ENCODE data around the gene KCNA10.

Gene KCNA10

DNA sequence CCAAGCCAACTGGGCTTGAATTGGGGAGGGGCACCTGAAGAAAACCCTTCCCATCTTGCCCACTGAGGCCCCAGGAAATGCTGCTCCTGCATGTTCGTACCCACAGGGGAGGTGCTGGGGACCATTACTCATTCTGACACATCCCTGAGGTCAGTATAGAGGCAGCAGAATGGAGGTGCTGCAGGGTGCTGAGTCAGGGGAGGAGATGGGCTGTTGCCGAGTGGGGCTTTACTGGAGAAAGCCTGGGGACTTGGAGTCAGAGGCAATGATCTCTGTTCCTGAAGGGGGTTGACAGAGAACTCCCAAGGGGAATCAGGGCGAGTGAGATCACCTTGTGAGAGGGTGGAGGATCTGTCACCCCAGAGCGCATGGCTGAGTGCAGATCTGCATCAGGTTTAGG lies 40.2 kb upstream of the KCNA10 start:
- Histone ChIP-seq H3K4me3 (no peak overlapping the region), H3K27me3 (no peaks in the 10 kb centered on the region), H3K27ac (no peak overlapping the region), H3K4me1 (peaks cover 0 to 20% (median 13%) of the 10 kb centered on the region in 4 donors), H3K9me3 (no peaks in the 10 kb centered on the region), H3K36me3 (no peaks in the 10 kb centered on the region)
- intact Hi-C loops (cut with DNase I; ENCODE audit: low total_unique reads) = loop anchor here (10.0 kb wide), 1 partner anchor 56 kb away; no protein-coding TSS in a partner anchor
- no peak for DNase-seq
- TF ChIP-seq, protein P1, sequence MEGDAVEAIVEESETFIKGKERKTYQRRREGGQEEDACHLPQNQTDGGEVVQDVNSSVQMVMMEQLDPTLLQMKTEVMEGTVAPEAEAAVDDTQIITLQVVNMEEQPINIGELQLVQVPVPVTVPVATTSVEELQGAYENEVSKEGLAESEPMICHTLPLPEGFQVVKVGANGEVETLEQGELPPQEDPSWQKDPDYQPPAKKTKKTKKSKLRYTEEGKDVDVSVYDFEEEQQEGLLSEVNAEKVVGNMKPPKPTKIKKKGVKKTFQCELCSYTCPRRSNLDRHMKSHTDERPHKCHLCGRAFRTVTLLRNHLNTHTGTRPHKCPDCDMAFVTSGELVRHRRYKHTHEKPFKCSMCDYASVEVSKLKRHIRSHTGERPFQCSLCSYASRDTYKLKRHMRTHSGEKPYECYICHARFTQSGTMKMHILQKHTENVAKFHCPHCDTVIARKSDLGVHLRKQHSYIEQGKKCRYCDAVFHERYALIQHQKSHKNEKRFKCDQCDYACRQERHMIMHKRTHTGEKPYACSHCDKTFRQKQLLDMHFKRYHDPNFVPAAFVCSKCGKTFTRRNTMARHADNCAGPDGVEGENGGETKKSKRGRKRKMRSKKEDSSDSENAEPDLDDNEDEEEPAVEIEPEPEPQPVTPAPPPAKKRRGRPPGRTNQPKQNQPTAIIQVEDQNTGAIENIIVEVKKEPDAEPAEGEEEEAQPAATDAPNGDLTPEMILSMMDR (IDR thresholded peaks at IDR 0.05) = no peak

DNA sequence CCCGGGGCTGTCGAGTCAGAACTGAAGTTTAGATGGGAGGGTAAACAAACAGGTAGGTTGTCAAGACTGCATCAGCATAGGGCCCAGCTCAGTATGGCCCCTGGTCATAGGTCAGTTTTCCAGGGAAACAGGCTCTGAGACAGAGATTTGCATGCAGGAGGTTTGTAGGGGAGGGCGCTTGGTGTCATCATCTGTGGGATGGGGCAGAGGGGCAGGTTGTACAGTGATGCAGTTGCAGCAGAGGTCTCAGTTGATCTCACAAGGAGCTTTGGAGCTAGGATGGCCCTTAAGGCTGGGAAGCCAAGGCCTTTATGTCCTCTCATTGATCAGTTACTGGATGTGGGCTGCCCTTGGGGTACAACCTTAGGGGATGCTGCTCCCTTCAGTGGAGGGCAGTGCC lies 38.5 kb upstream of the KCNA10 start:
- DNase-seq = no peak
- Histone ChIP-seq H3K36me3 (no peaks in the 10 kb centered on the region), H3K27ac (no peak overlapping the region), H3K27me3 (no peaks in the 10 kb centered on the region), H3K4me3 (no peak overlapping the region), H3K4me1 (peaks cover 0 to 20% (median 13%) of the 10 kb centered on the region in 4 donors), H3K9me3 (no peaks in the 10 kb centered on the region)
- intact Hi-C loops (cut with DNase I; ENCODE audit: low total_unique reads) = loop anchor here (10.0 kb wide), 1 partner anchor 57 kb away; no protein-coding TSS in a partner anchor
- TF ChIP-seq, protein P1 (IDR thresholded peaks at IDR 0.05) = no peak

DNA sequence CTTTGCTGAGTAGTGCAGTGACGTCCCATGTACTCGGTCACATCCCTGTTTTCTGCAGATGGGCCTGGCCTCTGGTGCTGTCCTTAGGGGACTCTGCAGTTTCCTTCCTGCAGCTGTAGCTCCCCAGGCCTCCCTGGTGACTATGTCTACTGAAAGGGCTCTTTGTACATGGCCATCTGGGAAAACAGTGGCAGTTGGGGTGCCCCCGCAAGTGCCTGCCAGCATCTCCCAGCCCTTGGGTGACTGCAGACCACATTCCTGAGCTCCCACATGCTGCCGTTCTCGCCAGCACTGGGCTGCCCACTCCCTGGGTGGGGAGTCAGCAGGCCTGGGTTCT lies 37.5 kb upstream of the KCNA10 start:
- peaks cover 0 to 2% of the 10 kb centered on the region in 2 donors for H3K27me3 ChIP-seq
- no peaks in the 10 kb centered on the region for H3K9me3 ChIP-seq
- TF ChIP-seq, protein P1 (IDR thresholded peaks at IDR 0.05) = no peak
- H3K4me1 ChIP-seq = peaks cover 0 to 20% (median 13%) of the 10 kb centered on the region in 4 donors
- DNase-seq = no peak
- intact Hi-C loops (cut with DNase I; ENCODE audit: low total_unique reads) = loop anchor here (10.0 kb wide), 1 partner anchor 58 kb away; no protein-coding TSS in a partner anchor
- no peaks in the 10 kb centered on the region for H3K36me3 ChIP-seq
- H3K4me3 ChIP-seq = no peak overlapping the region
- peak overlapping the region in 1 of 2 donors; percentile 20 for H3K27ac ChIP-seq

DNA sequence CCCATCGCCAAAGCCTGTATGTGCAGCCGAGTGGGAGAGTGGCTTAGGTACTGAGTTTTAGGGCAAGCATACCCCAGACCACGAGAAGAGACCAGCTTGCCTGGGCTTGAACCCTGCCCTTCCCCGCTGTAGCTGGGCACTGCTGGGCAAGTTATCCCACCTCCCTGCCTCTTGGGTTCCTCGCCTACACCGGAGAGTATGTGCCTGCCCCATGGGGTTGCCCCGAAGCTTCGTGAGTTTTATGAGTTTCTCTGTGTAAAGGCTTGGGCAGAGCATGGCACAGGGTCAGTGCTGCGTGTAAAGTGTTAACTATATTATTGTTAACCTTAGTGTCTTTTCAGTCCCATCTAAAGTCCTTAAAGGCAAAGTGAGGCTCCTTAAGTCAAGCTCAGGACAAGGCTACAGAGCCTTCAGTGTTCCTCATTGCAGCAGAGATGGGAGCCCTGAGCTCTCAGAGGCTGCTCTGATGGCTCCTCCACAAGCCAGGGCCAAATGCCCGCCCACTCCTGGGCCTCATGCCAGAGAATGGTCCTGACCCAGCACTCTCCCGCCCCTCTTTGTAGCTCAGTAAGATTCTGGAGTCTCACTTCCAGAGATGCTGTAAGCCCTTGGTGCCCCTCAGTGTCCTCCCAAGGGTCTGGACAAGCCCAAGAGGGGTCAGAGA lies 37.0 kb upstream of the KCNA10 start:
- intact Hi-C loops (cut with DNase I; ENCODE audit: low total_unique reads) = loop anchor here (10.0 kb wide), 1 partner anchor 59 kb away; no protein-coding TSS in a partner anchor
- Histone ChIP-seq H3K4me3 (peak overlapping the region; percentile 43 to 52), H3K27me3 (peaks cover 0 to 2% of the 10 kb centered on the region in 2 donors), H3K27ac (peak overlapping the region in 1 of 2 donors; percentile 57), H3K4me1 (peaks cover 0 to 20% (median 13%) of the 10 kb centered on the region in 4 donors), H3K36me3 (no peaks in the 10 kb centered on the region), H3K9me3 (no peaks in the 10 kb centered on the region)
- TF ChIP-seq, protein P1 (IDR thresholded peaks at IDR 0.05) = no peak
- DNase-seq = peak; percentile 31 to 77

DNA sequence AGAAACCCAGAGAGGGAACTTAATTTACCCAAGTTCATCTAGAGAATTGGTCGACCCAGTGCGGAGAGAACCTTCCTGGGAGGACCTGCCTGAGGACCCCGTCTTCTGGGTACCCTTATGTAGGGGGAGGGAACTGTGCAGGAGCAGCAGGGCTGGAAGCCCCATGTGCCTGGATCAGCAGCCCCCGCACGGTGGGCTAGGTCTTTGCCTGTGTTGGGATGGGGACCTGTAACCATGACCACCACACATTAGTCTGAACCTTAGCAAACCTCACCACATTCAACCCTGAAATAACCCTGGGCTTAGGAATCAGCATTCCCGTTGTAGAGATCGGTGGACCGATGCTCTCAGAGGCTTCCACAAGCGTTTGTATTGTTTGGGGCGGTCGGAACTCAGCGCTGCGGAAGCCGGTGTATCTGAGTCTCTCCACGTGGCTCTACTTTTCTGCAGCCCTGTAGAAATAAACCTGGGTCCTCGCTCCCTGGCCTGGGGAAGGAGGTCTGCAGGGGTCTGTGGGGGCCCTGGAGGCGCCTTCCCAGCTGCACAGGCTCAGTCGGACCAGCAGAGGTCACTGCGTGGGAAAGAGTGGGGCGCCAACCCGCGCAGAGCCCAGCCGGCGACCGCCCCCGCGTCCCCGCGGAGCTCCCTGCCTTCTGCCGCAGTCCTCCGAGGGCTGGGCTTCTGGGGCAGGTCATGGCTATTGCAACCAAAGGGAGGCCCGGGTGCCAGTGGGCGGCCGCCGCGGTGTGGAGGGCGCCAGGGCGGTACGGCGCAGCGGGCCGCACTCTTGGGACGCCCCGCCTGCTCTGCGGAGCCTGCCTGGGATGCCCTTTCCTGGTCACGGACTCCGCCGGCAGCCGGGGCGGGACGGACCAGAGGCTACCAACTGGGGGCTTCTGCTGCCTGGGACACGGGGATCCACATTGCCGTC lies 36.2 kb upstream of the KCNA10 start:
- DNase-seq = peak; percentile 27 to 77
- Histone ChIP-seq H3K27ac (peak overlapping the region in 1 of 2 donors; percentile 57), H3K9me3 (no peaks in the 10 kb centered on the region), H3K4me3 (peak overlapping the region; percentile 43 to 52), H3K4me1 (peaks cover 0 to 20% (median 13%) of the 10 kb centered on the region in 4 donors), H3K27me3 (peaks cover 0 to 6% of the 10 kb centered on the region in 2 donors), H3K36me3 (no peaks in the 10 kb centered on the region)
- intact Hi-C loops (cut with DNase I; ENCODE audit: low total_unique reads) = loop anchor here (10.0 kb wide), 1 partner anchor 60 kb away; no protein-coding TSS in a partner anchor
- TF ChIP-seq, protein P1 (IDR thresholded peaks at IDR 0.05) = peak; percentile 66 to 70
